GM23338 (cell line): ENCODE data around the gene ZBTB46. TPM values are rescaled to one million over a fixed set of nuclear protein-coding genes. Genes with fewer than 3 reads are reported as not detected.

Experiments used
- ATAC-seq: fragments of 200-7000 bp; cut with Tn5 transposase; 3 replicates; pipeline ENCODE4 v1.9.1; 2020
- DNase-seq: peaks from one replicate; pipeline ENCODE4 v3.0.0-alpha.2; 2015; ENCODE audit warnings: low spot score
- H2AFZ ChIP-seq: fragments of 200-600 bp; sonication (generic); 2 replicates; pipeline ENCODE4 v1.8.0; 2016; ENCODE audit warnings: antibody characterized with exemption, mild to moderate bottlenecking, moderate library complexity
- H3F3A ChIP-seq: fragments of 200-600 bp; sonication (generic); replicated peaks from 2 replicates; pipeline ENCODE4 v1.8.0; 2017; ENCODE audit warnings: antibody characterized with exemption, mixed run types, low read depth
- H3K27ac ChIP-seq: fragments of 200-600 bp; sonication (generic); 2 replicates; pipeline ENCODE4 v1.6.1; 2016; ENCODE audit warnings: low read depth
- H3K27me3 ChIP-seq: fragments of 200-600 bp; sonication (generic); 2 replicates; pipeline ENCODE4 v1.8.0; 2016; ENCODE audit warnings: mild to moderate bottlenecking, mixed run types, moderate library complexity; ENCODE audit not compliant: insufficient read depth
- H3K36me3 ChIP-seq: fragments of 200-600 bp; sonication (generic); 2 replicates; pipeline ENCODE4 v1.8.0; 2016; ENCODE audit warnings: mild to moderate bottlenecking; ENCODE audit not compliant: insufficient read depth
- H3K4me1 ChIP-seq: fragments of 200-600 bp; sonication (generic); 2 replicates; pipeline ENCODE4 v1.8.0; 2016; ENCODE audit warnings: mild to moderate bottlenecking, moderate library complexity; ENCODE audit not compliant: insufficient read depth
- H3K4me2 ChIP-seq: fragments of 200-600 bp; sonication (generic); 2 replicates; pipeline ENCODE4 v1.7.1; 2017; ENCODE audit warnings: mixed run types
- H3K4me3 ChIP-seq: fragments of 200-600 bp; sonication (generic); 2 replicates; pipeline ENCODE4 v1.6.1; 2016; ENCODE audit warnings: mixed run types
- H3K79me2 ChIP-seq: fragments of 200-600 bp; sonication (generic); replicated peaks from 2 replicates; pipeline ENCODE4 v1.8.0; 2017; ENCODE audit warnings: mild to moderate bottlenecking; ENCODE audit not compliant: insufficient read depth
- H3K9me2 ChIP-seq: fragments of 200-600 bp; sonication (generic); 2 replicates; pipeline ENCODE4 v1.8.0; 2017; ENCODE audit not compliant: insufficient read depth
- H4K20me1 ChIP-seq: fragments of 200-600 bp; sonication (generic); replicated peaks from 2 replicates; pipeline ENCODE4 v1.8.0; 2017; ENCODE audit warnings: mild to moderate bottlenecking; ENCODE audit not compliant: insufficient read depth
- H3K27ac Mint-ChIP-seq: 2 replicates; pipeline ENCODE4 v1.8.0; 2020; ENCODE audit warnings: inconsistent platforms, mild to moderate bottlenecking, moderate library complexity, mixed read lengths
- H3K27me3 Mint-ChIP-seq: 3 replicates; pipeline ENCODE4 v1.8.0; 2022; ENCODE audit warnings: low read depth, mild to moderate bottlenecking, moderate library complexity, mixed read lengths, inconsistent platforms; ENCODE audit not compliant: insufficient read depth, poor library complexity
- H3K36me3 Mint-ChIP-seq: 3 replicates; pipeline ENCODE4 v1.8.0; 2021; ENCODE audit warnings: low read depth, mild to moderate bottlenecking, inconsistent platforms, moderate library complexity, mixed read lengths
- H3K4me1 Mint-ChIP-seq: 3 replicates; pipeline ENCODE4 v1.8.0; 2020; ENCODE audit warnings: mild to moderate bottlenecking, inconsistent platforms, mixed read lengths
- H3K4me3 Mint-ChIP-seq: 3 replicates; pipeline ENCODE4 v1.8.0; 2021; ENCODE audit warnings: moderate library complexity, mild to moderate bottlenecking, inconsistent platforms, mixed read lengths
- H3K9me3 Mint-ChIP-seq: 3 replicates; pipeline ENCODE4 v1.8.0; 2020; ENCODE audit warnings: moderate library complexity, mild to moderate bottlenecking, inconsistent platforms, mixed read lengths
- CTCF ChIP-seq, 2 experiments: fragments of 200-600 bp in 1 of 2; sonication (generic) in 1 of 2; conservative IDR thresholded peaks; 2 replicates each; pipeline versions ENCODE4 v1.5.1 to v1.6.1; 2016 to 2017; ENCODE audit warnings: antibody characterized with exemption in 2 of 2, low read depth in 2 of 2, mild to moderate bottlenecking in 2 of 2, moderate library complexity in 1 of 2
- NANOG ChIP-seq: IDR thresholded peaks from 2 replicates; pipeline ENCODE4 v1.6.1; 2016; ENCODE audit warnings: antibody characterized with exemption, borderline replicate concordance
- ZNF114 ChIP-seq: fragments of 250-450 bp; sonication (Bioruptor Pico); IDR thresholded peaks from 2 replicates; pipeline ENCODE4 v1.5.0; 2020; ENCODE audit warnings: mild to moderate bottlenecking, moderate library complexity
- ZNF331 ChIP-seq: fragments of 250-450 bp; sonication (Bioruptor Pico); IDR thresholded peaks from 2 replicates; pipeline ENCODE4 v1.5.0; 2020; ENCODE audit warnings: low read depth, mild to moderate bottlenecking, moderate library complexity
- ZNF462 ChIP-seq: fragments of 250-450 bp; sonication (Bioruptor Pico); IDR thresholded peaks from 2 replicates; pipeline ENCODE4 v1.5.0; 2020; ENCODE audit warnings: mild to moderate bottlenecking, moderate library complexity
- polyA plus RNA-seq: library from polyadenylated mRNA; unstranded; fragments of >200 nt; fragmentation: Nextera tagmentation; extraction: Ambion mirVana; gene quantifications from 2 replicates; pipeline ENCODE4 v1.2.1, GENCODE V29; 2016
- total RNA-seq: library from RNA; depleted of rRNA; stranded (reverse); fragments of >200 nt; shearing (Covaris generic); gene quantifications from 2 replicates; pipeline ENCODE4 v1.2.3, GENCODE V29; 2014

Gene ZBTB46
- total and polyA plus RNA-seq, 2 experiments from 2014 or later = 3.2 to 26.9 TPM

DNA sequence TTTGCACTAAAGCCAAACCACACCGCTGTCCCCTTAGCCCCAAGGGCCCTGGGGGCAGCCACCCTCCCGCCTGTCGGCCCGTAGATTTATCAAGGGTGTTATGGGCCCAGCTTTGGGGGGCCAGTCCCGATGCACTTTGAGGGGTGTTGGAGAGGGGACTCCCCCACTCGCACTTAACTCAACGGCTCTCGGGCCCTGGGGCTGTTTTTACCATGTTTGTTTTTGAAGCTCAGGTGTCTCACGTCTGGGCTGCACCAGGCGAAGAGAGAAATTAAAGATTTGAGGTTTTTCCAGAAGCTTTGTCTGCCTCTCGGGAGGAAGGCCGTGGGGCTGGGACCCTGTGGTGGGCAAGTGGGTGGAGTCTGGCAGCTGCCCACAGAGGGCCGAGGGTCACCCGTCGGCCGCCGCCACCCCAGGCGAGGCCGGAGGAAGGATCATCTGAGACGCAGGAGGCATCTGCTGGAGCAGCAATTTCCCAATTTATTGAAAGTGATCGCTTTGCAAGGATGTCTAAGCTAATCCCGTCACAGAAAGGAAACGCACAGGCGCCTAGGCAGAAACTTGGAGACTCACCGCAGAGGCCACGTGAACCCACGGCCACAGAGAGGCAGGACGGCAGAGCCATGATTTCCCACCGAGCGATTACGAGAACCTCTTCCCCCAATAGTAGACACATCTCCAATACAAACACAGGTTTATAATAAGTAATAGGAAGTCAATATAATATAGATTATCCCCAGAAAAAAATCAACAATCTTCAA, 87.7 kb downstream of the ZBTB46 start (continued):
- TF ChIP-seq ZNF462 (CRISPR knock-in tag) = no peak
- no peak for TF ChIP-seq ZNF114
- no peak for TF ChIP-seq NANOG

GRCh38 chr20:63742381-63743024, 88.6 kb downstream of the ZBTB46 start:
- no peak overlapping the region for H3K4me3 Mint-ChIP-seq
- no peak overlapping the region for H3K27ac Mint-ChIP-seq
- no peak for ATAC-seq
- Histone ChIP-seq H3K4me1 (peaks cover 7% of the 10 kb centered on the region; the same call in 1 of the 2 replicates), H3K27me3 (peaks cover 6% of the 10 kb centered on the region), H3K79me2 (no peaks in the 10 kb centered on the region), H3K4me2 (no peak overlapping the region), H3K4me3 (no peak overlapping the region), H3F3A (peaks cover 14% of the 10 kb centered on the region; the same call in 1 of the 2 replicates), H4K20me1 (no peaks in the 10 kb centered on the region), H3K27ac (no peak overlapping the region), H3K36me3 (no peaks in the 10 kb centered on the region), H2AFZ (no peak overlapping the region), H3K9me2 (no peaks in the 10 kb centered on the region)
- no peaks in the 10 kb centered on the region; the same call in 2 of the 3 replicates for H3K4me1 Mint-ChIP-seq
- no peaks in the 10 kb centered on the region; the same call in 2 of the 3 replicates for H3K9me3 Mint-ChIP-seq
- H3K27me3 Mint-ChIP-seq = peaks cover 6% of the 10 kb centered on the region
- no peak for DNase-seq
- peaks cover 8% of the 10 kb centered on the region for H3K36me3 Mint-ChIP-seq
- TF ChIP-seq CTCF (conservative IDR thresholded peaks at IDR 0.05; ENCODE audit: low read depth in 2 of 2) (no peak), ZNF462 (CRISPR knock-in tag) (no peak), ZNF331 (CRISPR knock-in tag) (no peak), ZNF114 (no peak), NANOG (no peak)
